ENCODE data around the gene ADD3.

The ADD3 gene

GRCh38 chr10:110007701-110008517, at the start of gene ADD3:
Gene ADD3 (plus strand): TSS chr10:110007984. CDS start chr10:110100654, 92,670 bp downstream.
- peak; percentile 89 to 91 for DNase-seq

- no peak for DNase-seq
Measured at GRCh38 chr10:109958059-109958458, 49.7 kb upstream of the ADD3 start.

GRCh38 chr10:109959259-109960145, 48.3 kb upstream of the ADD3 start:
- DNase-seq, result no peak

- no peak for DNase-seq
Measured at GRCh38 chr10:109960682-109961081, 47.1 kb upstream of the ADD3 start.

GRCh38 chr10:109961174-109962001, 46.4 kb upstream of the ADD3 start:
- DNase-seq, result no peak

- DNase-seq, result no peak
Measured at GRCh38 chr10:109962247-109962646, 45.5 kb upstream of the ADD3 start.

- DNase-seq, result no peak
Measured at GRCh38 chr10:109963439-109963838, 44.3 kb upstream of the ADD3 start.

GRCh38 chr10:109964318-109964717, 43.5 kb upstream of the ADD3 start:
- no peak for DNase-seq

GRCh38 chr10:109966961-109967738, 40.6 kb upstream of the ADD3 start:
- DNase-seq, result no peak

- no peak for DNase-seq
Measured at GRCh38 chr10:109967739-109968088, 40.1 kb upstream of the ADD3 start.

GRCh38 chr10:109968953-109969759, 38.6 kb upstream of the ADD3 start:
- no peak for DNase-seq

GRCh38 chr10:109969760-109970346, 37.9 kb upstream of the ADD3 start:
- no peak for DNase-seq

GRCh38 chr10:109971634-109972033, 36.1 kb upstream of the ADD3 start:
- DNase-seq, result no peak

GRCh38 chr10:109972372-109973001, 35.3 kb upstream of the ADD3 start:
- DNase-seq, result no peak

GRCh38 chr10:109973326-109973829, 34.4 kb upstream of the ADD3 start:
- no peak for DNase-seq

GRCh38 chr10:109974504-109975191, 33.1 kb upstream of the ADD3 start:
- DNase-seq, result no peak

GRCh38 chr10:109975244-109976190, 32.3 kb upstream of the ADD3 start:
- no peak for DNase-seq

- DNase-seq, result no peak
Measured at GRCh38 chr10:109976681-109977080, 31.1 kb upstream of the ADD3 start.
